Endothelial cell of umbilical vein (primary cell): ENCODE results near the gene ZNF497. TPM values are rescaled to one million over a fixed set of nuclear protein-coding genes. Genes with fewer than 3 reads are reported as not detected.

Experiments
- BruUV-seq: library from RNA; stranded (reverse); fragments of 400-500 nt; replicated peaks from 2 replicates; lab custom pipeline; 2021; lab: Mats Ljungman, UMichigan
- CTCF ChIA-PET: fragments of 300-600, 350-600 bp; sonication (Branson Sonifier 250); formaldehyde crosslinking; loops from one replicate; lab custom pipeline; 2021; ENCODE audit warnings: antibody characterized with exemption, inconsistent platforms; lab: Charles Lee
- POLR2A ChIA-PET: fragments of 300-600, 350-600 bp; sonication (Branson Sonifier 250); formaldehyde crosslinking; loops from one replicate; lab custom pipeline; 2021; ENCODE audit warnings: antibody characterized with exemption, inconsistent platforms; lab: Charles Lee
- DNase-seq: peaks from one replicate; pipeline ENCODE4 v3.0.0-alpha.2; 2011; ENCODE audit warnings: low read depth, low spot score
- FAIRE-seq: peaks from 2 replicates; lab custom pipeline; 2011; peaks lifted over from hg19 to GRCh38; lab: Jason Lieb, UNC
- H2AFZ ChIP-seq: 2 replicates; pipeline ENCODE4 v1.6.0; 2012; ENCODE audit warnings: low read depth, low read length, control low read depth, inconsistent platforms
- H3K27ac ChIP-seq: 2 replicates; pipeline ENCODE4 v1.5.1; 2011; ENCODE audit warnings: low read depth, mild to moderate bottlenecking, control low read depth, low read length, moderate library complexity; ENCODE audit not compliant: insufficient read depth
- H3K27me3 ChIP-seq, 2 experiments: 2 replicates each; pipeline versions ENCODE4 v1.6.0 to v1.6.1; 2011; ENCODE audit warnings: low read length in 2 of 2, mixed read lengths in 1 of 2; ENCODE audit not compliant: control insufficient read depth in 2 of 2, insufficient read depth in 2 of 2
- H3K36me3 ChIP-seq, 2 experiments: 2 replicates in 1 of 2; 3 replicates in 1 of 2; pipeline ENCODE4 v1.5.1; 2011; ENCODE audit warnings: low read length in 2 of 2, mild to moderate bottlenecking in 1 of 2, moderate library complexity in 1 of 2; ENCODE audit not compliant: control insufficient read depth in 2 of 2, insufficient read depth in 2 of 2; ENCODE audit errors: extremely low read depth in 1 of 2
- H3K4me1 ChIP-seq: 3 replicates; pipeline ENCODE4 v1.5.1; 2011; ENCODE audit warnings: mild to moderate bottlenecking, low read length; ENCODE audit not compliant: control insufficient read depth, insufficient read depth; ENCODE audit errors: extremely low read depth
- H3K4me2 ChIP-seq: 2 replicates; pipeline ENCODE4 v1.6.1; 2011; ENCODE audit warnings: low read length, control low read depth, mixed read lengths; ENCODE audit not compliant: insufficient read depth
- H3K4me3 ChIP-seq, 3 experiments: fragments of 200-600 bp in 1 of 3; sonication (generic), shearing (Covaris generic) in 1 of 3; replicated peaks in 1 of 3; 2 replicates each; pipeline ENCODE4 v1.5.1; 2011 to 2016; ENCODE audit warnings: control low read depth in 3 of 3, low read length in 3 of 3, mild to moderate bottlenecking in 2 of 3, inconsistent platforms in 1 of 3, low read depth in 1 of 3, moderate library complexity in 1 of 3; ENCODE audit not compliant: insufficient read depth in 1 of 3
- H3K79me2 ChIP-seq: 2 replicates; pipeline ENCODE4 v1.6.0; 2012; ENCODE audit warnings: low read length, inconsistent platforms; ENCODE audit not compliant: control insufficient read depth, insufficient read depth
- H3K9ac ChIP-seq: replicated peaks from 2 replicates; pipeline ENCODE3; 2011; ENCODE audit warnings: low read length, control low read depth; ENCODE audit not compliant: insufficient read depth; ENCODE audit errors: extremely low read depth
- H3K9me1 ChIP-seq: replicated peaks from 3 replicates; pipeline ENCODE4 v1.6.0; 2011; ENCODE audit warnings: mild to moderate bottlenecking, low read length; ENCODE audit not compliant: control insufficient read depth, insufficient read depth; ENCODE audit errors: extremely low read depth
- H3K9me3 ChIP-seq: replicated peaks from 2 replicates; pipeline ENCODE4 v1.5.1; 2012; ENCODE audit warnings: low read length, inconsistent platforms; ENCODE audit not compliant: control insufficient read depth, insufficient read depth
- H4K20me1 ChIP-seq: replicated peaks from 2 replicates; pipeline ENCODE3; 2011; ENCODE audit warnings: mild to moderate bottlenecking, low read length; ENCODE audit not compliant: control insufficient read depth, insufficient read depth; ENCODE audit errors: extremely low read depth
- EZH2 ChIP-seq: IDR thresholded peaks from 2 replicates; pipeline ENCODE4 v1.6.1; 2012; ENCODE audit warnings: borderline replicate concordance, low read depth, mild to moderate bottlenecking, moderate library complexity, low read length, inconsistent platforms; ENCODE audit not compliant: severe bottlenecking
- FOS ChIP-seq: IDR thresholded peaks from 2 replicates; pipeline ENCODE4 v1.6.1; 2011; ENCODE audit warnings: mild to moderate bottlenecking, low read length, moderate library complexity, borderline replicate concordance; ENCODE audit not compliant: insufficient read depth
- GATA2 ChIP-seq: IDR thresholded peaks from 2 replicates; pipeline ENCODE4 v1.7.0; 2011; ENCODE audit warnings: low read depth, mild to moderate bottlenecking, moderate library complexity, mixed read lengths, low read length; ENCODE audit not compliant: insufficient read length, insufficient read depth
- JUN ChIP-seq: IDR thresholded peaks from 2 replicates; pipeline ENCODE4 v1.6.1; 2011; ENCODE audit warnings: borderline replicate concordance, low read depth; ENCODE audit not compliant: insufficient read length, insufficient read depth
- MYC ChIP-seq: IDR thresholded peaks from one replicate; pipeline ENCODE4 v1.6.1; 2011; ENCODE audit warnings: mild to moderate bottlenecking, low read depth, low read length
- POLR2A ChIP-seq: IDR thresholded peaks from 2 replicates; pipeline ENCODE4 v1.6.1; 2012; ENCODE audit warnings: low read depth, mild to moderate bottlenecking, control low read depth, low read length
- POLR2AphosphoS5 ChIP-seq: IDR thresholded peaks from 2 replicates; pipeline ENCODE4 v1.6.1; 2012; ENCODE audit warnings: low read depth, mild to moderate bottlenecking, control low read depth, low read length, moderate library complexity; ENCODE audit not compliant: insufficient read depth
- dilution Hi-C: fragments of 300-500 bp; cut with MboI; formaldehyde crosslinking; loops from one replicate; pipeline ENCODE4 v1.15.0; 2019; ENCODE audit warnings: low sequenced_read_pairs; ENCODE audit not compliant: extremely low pct_ligation_motif_present
- intact Hi-C: fragments of 100-400 bp; cut with micrococcal nuclease; formaldehyde crosslinking; loops from one replicate; pipeline ENCODE4 v1.10.0; 2022
- polyA plus RNA-seq, 4 experiments: library from polyadenylated mRNA; depleted of rRNA in 3 of 4; stranded (reverse) in 3 of 4; unstranded in 1 of 4; fragments of >200 nt; gene quantifications; 2 replicates each; pipeline versions ENCODE4 v1.2.1 to v1.2.3, GENCODE V29; 2011 to 2012; ENCODE audit warnings: missing spikeins in 1 of 4
- total RNA-seq: library from RNA; stranded (reverse); gene quantifications from 2 replicates; pipeline ENCODE4 v1.2.3, GENCODE V29; 2021
- TF ChIP-seq, protein P1 (sequence below): IDR thresholded peaks from 2 replicates; pipeline ENCODE4 v1.6.1; 2011; ENCODE audit not compliant: insufficient read depth, insufficient read length
- TF ChIP-seq, protein P2 (sequence below), 2 donors: IDR thresholded peaks; 1 replicate in 1 of 2; 2 replicates in 1 of 2; pipeline ENCODE4 v1.5.1; 2011; ENCODE audit warnings: low read length in 2 of 2, mild to moderate bottlenecking in 2 of 2, moderate library complexity in 2 of 2, control low read depth in 1 of 2, inconsistent platforms in 1 of 2, low read depth in 1 of 2; ENCODE audit not compliant: insufficient read depth in 1 of 2; ENCODE audit errors: extremely low read depth in 1 of 2

ZNF497 gene
- total and polyA plus RNA-seq, 2 donors (not counting 3 experiments of a cell fraction or from before 2014, with no cell fraction given): 0.40 to 1.3 TPM

DNA sequence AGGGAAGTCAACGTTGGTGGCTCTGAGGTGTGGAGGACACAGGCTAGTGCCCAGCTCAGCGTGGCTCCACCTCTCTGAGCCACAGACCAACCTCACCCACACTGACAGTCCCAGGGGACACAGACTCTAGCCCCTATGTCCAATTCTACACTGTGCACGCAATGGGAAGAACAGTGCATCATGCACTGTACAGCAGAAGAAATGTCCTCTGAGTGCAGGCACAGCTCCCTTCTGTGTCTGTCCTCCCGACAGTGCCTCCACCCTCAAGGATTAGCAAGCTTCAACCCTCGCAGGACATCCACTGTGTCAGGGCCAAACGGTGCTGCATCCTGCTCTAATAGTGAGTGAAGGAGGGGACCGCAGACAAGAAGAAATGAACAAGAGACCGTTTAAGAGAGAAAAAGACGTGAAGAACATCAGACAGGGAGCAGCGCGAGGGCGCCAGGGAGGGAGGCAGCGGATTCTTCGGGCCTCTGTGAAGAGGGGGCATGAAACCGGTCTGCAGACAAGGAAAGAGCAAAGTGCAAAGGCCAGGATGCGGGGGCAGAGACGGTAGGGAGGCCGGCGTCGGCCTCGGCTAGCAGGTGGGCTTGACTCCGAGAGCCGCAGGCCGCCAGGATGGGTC, 17.6 kb upstream of the ZNF497 start:
- H2AFZ ChIP-seq: peak overlapping the region; percentile 71
- H3K9me3 ChIP-seq: no peaks in the 10 kb centered on the region
- intact Hi-C loops: loop anchor here (1.0 to 2.0 kb wide), 3 partner anchors 75 to 151 kb away; partner anchors contain the start of genes ERVK3-1, ZNF544 and ZNF8
- no peaks in the 10 kb centered on the region for H3K79me2 ChIP-seq
- ChIA-PET POLR2A (no interaction called here), CTCF (no interaction called here)
- DNase-seq (no peak), FAIRE-seq (peak; percentile 24)
- peak overlapping the region; percentile 58 for H3K4me2 ChIP-seq
- no peaks in the 10 kb centered on the region for H3K9me1 ChIP-seq
- no peaks in the 10 kb centered on the region for H4K20me1 ChIP-seq
- H3K4me1 ChIP-seq: peaks cover 7% of the 10 kb centered on the region
- TSS peak; percentile 27 for BruUV-seq
- H3K27me3 ChIP-seq: no peaks in the 10 kb centered on the region
- dilution Hi-C loops: no loop called here
- TF ChIP-seq POLR2A (no peak), EZH2 (no peak), MYC (no peak)
- TF ChIP-seq, protein P1, sequence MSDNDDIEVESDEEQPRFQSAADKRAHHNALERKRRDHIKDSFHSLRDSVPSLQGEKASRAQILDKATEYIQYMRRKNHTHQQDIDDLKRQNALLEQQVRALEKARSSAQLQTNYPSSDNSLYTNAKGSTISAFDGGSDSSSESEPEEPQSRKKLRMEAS: no peak
- H3K9ac ChIP-seq: peak overlapping the region; percentile 39
- H3K36me3 ChIP-seq: no peaks in the 10 kb centered on the region
- H3K4me3 ChIP-seq: peak overlapping the region; percentile 31 to 84 (median 55)
- H3K27ac ChIP-seq: no peak overlapping the region

DNA sequence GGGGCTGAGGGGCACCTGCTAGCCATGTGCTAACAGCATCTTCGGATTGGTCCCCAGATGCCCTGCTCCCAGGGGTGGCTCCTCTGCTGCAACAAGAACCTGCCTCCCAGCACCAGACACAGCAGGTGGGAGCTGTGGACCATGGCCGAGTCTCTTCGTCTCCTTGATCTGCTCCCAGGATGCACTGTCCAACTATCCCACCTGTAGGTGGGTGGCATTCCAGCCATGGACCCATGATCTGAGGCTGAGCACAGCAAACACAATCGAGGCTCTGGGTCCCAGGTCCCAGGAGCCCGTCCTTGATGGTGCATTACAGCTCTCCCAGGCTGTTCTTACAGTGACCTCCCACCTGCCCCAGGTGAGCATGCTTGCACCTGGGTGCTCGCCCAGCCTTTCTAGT, 16.7 kb upstream of the ZNF497 start:
- no peak overlapping the region for H2AFZ ChIP-seq
- no peaks in the 10 kb centered on the region for H3K79me2 ChIP-seq
- no peak overlapping the region for H3K4me2 ChIP-seq
- dilution Hi-C loops (no loop called here), intact Hi-C loops (no loop called here)
- no TSS peak for BruUV-seq
- H3K36me3 ChIP-seq: no peaks in the 10 kb centered on the region
- ChIA-PET CTCF (no interaction called here), POLR2A (no interaction called here)
- H4K20me1 ChIP-seq: no peaks in the 10 kb centered on the region
- H3K27ac ChIP-seq: no peak overlapping the region
- DNase-seq (no peak), FAIRE-seq (no peak)
- peaks cover 7% of the 10 kb centered on the region for H3K4me1 ChIP-seq
- H3K9me3 ChIP-seq: no peaks in the 10 kb centered on the region
- H3K4me3 ChIP-seq: no peak overlapping the region
- TF ChIP-seq JUN (no peak), FOS (no peak), GATA2 (no peak), POLR2A (no peak), POLR2AphosphoS5 (no peak), EZH2 (no peak), MYC (no peak)
- TF ChIP-seq, protein P1: no peak
- TF ChIP-seq, protein P2, sequence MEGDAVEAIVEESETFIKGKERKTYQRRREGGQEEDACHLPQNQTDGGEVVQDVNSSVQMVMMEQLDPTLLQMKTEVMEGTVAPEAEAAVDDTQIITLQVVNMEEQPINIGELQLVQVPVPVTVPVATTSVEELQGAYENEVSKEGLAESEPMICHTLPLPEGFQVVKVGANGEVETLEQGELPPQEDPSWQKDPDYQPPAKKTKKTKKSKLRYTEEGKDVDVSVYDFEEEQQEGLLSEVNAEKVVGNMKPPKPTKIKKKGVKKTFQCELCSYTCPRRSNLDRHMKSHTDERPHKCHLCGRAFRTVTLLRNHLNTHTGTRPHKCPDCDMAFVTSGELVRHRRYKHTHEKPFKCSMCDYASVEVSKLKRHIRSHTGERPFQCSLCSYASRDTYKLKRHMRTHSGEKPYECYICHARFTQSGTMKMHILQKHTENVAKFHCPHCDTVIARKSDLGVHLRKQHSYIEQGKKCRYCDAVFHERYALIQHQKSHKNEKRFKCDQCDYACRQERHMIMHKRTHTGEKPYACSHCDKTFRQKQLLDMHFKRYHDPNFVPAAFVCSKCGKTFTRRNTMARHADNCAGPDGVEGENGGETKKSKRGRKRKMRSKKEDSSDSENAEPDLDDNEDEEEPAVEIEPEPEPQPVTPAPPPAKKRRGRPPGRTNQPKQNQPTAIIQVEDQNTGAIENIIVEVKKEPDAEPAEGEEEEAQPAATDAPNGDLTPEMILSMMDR (IDR thresholded peaks at IDR 0.05; ENCODE audit: extremely low read depth in 1 of 2, insufficient read depth in 1 of 2, low read depth in 1 of 2, low read length in 2 of 2): no peak
- no peak overlapping the region for H3K9ac ChIP-seq
- H3K27me3 ChIP-seq: no peaks in the 10 kb centered on the region
- no peaks in the 10 kb centered on the region for H3K9me1 ChIP-seq
